Esophagus mucosa (tissue), 1 donor: ENCODE results near the gene CDH4. TPM values are rescaled to one million over a fixed set of nuclear protein-coding genes. Genes with fewer than 3 reads are reported as not detected.
A peak's percentile ranks its signal among the peaks of the same experiment; 100 is the strongest.

ENCODE experiments used
- ATAC-seq: fragments of 200-7000 bp; cut with Tn5 transposase; one replicate; pipeline ENCODE4 v1.9.1; 2020
- total RNA-seq: library from RNA; stranded (reverse); gene quantifications from one replicate; pipeline ENCODE4 v1.2.4, GENCODE V29; 2023
- donor health status: DM: yes; HTN: yes; CAD: no.

The CDH4 gene
- total RNA-seq, 1 donor from 2014 or later: not detected

DNA sequence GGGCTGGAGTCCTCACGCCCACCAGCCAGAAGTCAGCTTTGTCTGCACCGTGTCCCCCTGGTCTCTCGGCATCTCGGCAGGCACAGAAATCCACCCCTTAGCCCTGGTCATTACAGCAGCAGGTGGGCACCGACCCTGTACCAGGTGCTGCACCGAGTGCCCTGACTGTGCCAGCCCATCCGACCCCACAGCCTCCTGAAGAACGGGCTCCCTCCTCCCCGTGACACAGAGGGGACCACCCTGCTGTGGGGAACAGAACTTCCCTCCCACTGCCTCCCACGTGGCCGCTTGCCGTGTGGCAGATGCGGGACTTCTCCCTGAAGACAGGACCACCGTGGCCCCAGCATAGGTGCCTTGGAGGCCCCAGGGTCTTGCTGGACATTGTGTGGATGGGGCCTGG, 652.4 kb downstream of the CDH4 start:
- ATAC-seq: no peak

GRCh38 chr20:61905781-61906523, 653.9 kb downstream of the CDH4 start:
- ATAC-seq: no peak

DNA sequence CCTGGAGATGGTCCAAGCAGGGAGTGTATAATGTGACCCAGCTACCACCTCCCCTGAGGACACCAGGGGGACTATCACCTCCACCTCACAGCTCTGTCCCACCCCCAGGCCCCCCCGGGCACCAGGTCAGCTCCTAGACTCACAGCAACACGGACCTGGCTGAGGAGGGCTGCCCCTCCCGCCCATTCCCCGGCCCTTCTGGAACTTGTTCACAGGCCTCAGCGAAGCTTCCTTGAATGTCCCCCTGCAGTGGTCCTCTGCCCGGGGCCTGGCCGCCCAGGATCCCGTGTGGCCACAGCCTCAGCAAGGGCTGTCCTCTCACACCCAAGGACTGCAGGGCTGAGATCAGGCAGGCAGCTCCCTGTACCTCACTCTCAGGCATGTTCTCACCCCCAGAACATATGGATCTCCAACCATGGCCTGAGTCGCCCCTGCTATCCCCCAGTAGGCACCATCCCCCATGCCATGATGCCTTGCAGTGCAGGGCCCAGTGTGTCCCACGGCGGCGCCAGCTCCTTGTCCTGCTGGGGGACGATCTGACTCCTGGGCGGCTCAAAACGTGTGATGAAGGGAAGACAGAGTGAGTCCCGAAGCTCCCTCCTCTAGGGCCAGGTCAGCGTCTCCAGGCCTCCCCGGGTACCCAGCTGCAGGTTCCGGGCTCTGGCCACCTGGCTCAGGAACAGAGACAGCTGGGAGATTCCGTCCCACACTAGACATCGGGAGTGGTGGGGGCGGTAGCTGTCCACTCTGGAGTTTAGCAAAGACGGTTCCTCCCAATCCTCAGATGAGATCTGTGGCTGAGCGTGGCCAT, 655.2 kb downstream of the CDH4 start:
- no peak for ATAC-seq

DNA sequence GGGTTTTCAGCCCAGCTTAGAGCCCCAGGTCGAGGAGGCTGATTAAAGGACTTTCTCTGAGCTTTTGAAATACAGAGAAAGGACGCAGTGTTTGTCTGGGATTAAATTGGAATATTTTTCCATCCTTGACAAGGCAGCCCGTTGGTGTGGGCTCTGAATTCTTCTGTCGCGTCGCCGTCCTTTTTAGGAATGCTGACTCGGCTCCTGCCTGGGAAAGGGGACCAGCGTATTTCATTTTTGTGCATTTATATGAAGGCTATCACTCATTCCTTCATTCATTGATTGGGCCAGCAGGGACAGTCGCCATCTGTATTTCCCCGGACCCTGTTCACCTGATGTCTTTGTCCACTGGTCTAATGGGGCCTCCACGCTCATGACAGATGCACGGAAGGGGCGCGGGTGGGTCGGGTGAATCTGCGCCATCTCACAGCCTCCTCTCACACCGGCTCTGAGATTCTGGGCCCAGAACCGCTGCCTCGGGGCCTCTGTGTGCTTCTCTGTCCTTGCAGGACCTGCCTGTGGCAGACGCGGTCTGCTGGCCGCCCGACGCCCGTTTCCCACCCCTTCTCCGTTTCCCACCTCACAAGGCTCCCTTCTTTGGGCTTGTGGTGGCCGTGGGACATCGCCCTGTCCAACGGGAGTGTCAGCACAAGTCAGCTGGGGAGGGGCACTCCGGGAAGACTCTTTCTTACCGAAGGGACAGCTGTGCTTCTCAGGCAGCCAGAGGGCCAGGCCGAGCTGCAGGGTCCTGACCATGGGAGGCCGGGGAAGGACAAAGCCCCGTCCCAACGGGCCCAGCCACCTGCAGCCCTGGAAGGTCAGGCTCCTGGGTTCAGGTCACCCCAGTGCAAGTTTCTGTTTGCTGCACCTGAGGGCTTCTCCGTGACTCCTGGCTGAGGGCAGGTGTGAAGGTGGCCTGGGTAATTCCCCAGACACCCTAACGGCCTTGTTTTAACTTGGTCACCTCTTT, 656.3 kb downstream of the CDH4 start:
- no peak for ATAC-seq

DNA sequence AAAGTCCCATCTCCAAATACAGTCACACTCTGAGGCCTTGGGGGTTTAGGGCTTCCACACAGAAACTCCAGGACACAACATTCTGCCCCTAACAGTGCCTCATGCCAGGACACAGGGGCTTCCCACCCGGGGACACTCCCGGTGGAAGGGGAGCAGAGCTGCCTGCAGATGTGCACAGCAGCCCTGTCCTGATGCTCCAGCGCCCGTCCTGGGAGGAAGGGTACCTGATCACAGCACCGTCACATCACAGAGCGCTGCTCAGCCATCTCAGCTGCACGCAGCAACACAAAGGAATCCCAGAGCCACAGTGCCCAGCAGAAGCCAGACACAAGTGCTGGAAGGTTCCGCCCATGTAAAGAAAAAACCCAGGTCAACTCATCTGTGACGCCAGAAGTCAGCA, 657.0 kb downstream of the CDH4 start:
- no peak for ATAC-seq

DNA sequence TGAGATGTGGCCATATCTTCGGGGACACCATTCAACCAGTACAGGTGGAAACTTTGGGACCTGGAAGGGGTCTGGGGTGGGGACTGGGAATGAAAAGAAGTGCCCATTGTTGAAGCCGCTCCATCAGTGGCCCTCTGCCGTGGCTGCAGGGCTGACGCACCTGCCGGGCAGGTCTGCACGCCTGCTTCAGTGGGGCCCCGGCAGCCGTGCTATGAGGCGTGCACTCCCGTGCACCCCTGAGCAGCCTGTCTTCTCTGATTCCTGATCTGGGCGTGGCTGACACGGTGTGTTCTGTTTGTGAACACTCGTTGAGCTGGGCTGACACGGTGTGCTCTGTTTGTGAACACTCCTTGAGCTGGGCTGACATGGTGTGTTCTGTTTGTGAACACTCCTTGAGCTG, 657.8 kb downstream of the CDH4 start:
- ATAC-seq: peak; percentile 39

- no peak for ATAC-seq
Observed at GRCh38 chr20:61911824-61912223, 659.8 kb downstream of the CDH4 start.

DNA sequence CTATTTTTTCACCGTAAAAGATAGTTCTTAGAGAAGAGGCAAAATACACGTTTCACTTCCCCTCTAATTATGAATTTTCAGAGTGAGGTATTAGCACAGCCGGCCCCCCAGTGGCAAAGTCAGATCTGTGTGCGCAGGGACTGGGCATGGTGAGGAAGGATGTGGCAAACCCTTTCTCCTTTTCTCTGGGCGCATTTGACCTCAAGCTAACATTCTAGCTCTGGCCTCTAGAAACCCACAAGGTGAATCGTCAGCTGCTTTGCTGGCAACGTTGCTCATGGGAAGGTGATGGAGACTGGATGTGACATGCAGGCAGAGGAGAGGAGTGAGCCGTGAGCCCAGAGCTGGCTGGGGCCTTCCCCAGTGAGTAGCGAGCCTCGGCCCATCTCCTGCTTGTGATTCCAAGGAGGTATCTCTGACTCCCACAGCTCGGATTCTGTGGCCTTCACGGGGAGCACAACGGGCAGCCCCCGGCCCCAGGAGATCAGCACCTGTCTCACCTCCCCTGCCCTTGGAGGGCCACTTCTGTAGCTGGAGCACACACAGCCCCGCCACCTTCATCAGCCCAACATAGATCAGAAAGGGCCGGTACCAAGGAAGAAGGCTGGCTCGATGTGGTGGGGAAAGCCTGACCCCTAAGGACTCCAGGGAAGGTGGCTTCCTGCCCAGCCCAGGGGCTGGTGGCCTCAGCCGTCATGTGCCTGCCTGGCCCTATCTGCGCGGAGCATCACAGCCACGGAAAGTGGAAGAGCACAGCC, 660.8 kb downstream of the CDH4 start:
- no peak for ATAC-seq

DNA sequence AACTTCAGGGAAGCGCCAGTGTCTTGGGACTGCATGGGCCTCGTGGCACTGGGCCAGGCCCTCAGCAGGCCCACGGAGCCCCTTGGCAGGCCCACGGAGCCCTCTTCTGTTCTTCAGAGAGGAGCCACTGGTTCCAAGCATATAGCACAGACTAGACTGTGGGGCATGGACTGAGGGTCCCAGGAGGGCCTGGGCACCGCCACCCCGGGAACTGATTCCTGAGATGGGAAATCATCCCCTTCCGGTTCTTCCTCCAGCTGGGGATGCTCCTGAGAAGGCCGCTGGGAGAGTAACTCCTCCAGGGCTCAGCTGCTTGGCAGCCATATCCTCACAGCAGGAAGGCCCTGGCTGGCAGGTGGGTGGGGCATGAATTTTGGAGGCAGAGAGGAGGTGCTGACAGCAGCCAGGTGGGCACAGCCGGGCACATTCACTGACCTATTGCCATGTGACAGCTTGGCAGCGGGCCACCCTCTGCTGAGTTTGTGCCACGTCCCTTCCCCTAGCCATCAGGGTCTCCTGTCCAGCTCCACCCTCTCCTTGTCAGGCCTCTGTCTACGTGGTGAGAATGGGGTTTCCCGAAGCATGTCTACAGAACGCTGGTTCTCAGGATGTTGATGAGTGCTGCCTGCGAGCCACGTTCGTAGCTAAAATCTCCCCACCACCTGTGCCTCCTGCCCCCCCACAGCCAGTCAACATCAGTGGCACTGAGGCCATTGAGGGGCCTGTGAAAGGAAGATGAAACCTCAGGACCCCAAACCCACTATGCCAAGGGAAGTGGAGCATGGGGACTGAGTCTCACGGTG, 661.6 kb downstream of the CDH4 start:
- ATAC-seq: no peak

DNA sequence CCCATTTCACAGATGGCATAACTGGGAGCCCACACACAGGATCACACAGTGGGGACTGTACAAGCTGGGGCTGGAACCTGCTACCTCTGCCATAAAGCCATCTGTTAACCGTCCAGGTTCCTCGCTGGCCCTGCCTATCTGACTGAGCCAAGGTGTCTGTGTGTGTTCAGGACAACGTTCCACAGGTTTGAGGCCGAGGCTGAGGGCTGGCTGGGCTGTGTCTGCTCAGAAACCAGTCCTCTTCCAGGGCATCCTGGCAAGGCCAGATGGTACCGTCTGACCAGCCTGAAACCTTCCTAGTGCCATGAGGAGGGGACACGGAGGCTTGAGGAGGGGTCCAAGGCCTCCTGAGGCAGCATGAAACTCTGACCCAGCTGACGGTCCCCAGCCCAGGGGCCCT, 663.0 kb downstream of the CDH4 start:
- no peak for ATAC-seq

- no peak for ATAC-seq
Observed at GRCh38 chr20:61916318-61916891, 664.3 kb downstream of the CDH4 start.

DNA sequence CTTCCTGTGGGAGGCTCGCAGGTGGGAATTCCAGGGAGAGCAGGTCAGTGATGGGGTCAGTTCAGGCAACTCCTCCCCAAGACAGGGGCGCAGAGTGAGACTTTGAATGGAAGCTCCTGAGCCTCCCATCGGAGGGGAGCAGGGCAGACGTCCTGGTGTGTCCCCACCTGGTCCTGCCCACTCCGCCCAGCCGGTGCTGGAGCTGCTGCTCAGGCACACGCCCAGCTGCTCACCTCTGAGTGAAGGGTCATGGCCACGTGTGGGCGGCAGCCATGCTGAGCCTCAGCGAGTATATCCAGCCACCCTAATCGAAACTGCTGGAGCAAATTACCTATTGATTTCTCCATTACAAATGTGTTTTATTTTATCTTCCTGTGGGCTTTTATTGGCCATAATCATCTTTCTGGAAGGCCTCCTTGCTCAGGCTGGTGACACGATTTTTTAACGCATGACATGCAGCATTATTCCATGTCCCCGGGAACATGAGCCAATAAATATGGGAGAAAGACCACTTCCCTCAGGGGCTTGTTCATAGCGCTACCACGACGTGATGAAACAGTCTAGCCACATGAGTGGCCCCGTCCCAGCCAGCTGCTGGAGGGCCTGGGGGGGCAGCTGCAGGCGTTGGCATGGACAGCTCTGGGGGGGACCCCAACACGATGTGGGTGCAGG, 665.5 kb downstream of the CDH4 start:
- no peak for ATAC-seq

DNA sequence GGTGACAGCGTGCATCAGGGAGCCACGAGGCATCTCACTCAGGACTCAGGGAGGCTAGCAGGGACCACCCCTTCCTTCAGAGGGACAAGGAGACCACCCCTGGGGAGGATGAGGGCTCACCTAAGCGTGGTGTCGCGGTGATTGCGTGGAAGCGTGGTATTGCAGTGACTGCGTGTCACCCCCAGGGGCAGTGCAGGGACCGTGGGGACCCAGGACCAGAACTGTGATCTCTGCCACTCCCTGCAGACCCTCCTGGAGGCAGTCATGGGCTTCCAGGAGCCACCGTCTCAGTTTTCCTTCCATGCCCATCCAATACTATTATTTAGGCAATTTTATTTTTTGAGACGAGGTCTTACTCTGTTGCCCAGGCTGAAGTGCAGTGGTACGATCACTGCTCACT, 666.5 kb downstream of the CDH4 start:
- ATAC-seq: no peak

DNA sequence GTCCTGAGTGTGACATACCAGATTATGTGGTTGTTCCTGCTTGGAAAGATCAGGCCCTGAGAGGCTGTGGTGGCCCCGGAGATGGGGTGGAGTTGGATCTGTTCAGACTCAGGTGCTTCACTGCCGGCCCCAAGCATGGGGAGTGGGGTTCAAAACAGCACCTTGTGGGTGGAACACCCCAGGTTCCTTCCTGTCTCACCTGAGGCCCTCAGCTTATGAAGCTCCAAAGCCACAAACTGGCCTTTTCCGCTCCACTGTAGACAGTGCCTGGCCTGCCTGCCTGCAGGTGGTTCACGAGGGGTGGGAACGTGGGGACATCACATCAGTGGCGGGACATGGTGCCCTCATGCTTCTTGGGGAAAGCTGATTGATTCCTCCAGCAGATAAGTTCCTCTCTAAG, 667.2 kb downstream of the CDH4 start:
- no peak for ATAC-seq

DNA sequence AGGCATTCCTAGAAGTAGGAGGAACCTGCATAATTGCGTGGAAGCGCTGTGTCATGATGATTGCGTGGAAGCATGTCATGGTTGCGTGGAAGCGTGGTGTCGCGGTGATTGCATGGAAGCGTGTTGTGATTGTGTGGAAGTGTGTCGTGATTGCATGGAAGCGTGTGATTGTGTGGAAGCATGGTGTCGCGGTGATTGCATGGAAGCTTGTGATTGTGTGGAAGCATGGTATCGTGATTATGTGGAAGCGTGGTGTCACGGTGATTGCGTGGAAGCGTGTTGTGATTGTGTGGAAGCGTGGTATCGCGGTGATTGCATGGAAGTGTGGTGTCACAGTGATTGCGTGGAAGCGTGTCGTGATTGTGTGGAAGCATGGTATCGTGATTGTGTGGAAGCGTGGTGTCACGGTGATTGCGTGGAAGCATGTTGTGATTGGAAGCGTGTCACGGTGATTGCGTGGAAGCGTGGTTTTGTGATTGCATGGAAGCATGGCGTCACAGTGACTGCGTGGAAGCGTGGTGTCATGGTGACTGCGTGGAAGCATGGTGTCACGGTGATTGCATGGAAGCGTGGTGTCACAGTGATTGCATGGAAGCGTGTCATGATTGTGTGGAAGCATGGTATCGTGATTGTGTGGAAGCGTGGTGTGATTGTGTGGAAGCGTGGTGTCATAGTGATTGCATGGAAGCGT, 667.8 kb downstream of the CDH4 start:
- ATAC-seq: no peak

DNA sequence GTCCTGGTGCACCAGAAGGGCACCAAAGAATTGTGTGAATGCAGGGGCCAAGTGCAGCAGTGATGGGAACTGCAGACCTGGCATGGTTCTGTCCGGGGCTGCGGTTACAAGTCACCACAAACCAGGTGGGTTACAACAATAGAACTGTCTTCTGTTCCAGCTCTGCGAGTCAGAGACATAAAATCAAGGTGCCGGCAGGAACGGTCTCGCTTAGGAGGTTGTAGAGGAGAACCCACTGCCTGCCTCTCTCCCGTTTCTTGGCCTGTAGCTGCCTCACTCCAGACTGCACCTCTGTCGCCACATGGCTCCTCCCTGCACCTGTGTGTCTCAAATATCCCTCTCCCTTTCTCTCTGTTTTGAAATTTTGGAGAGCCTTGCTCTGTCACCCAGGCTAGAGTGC, 670.4 kb downstream of the CDH4 start:
- no peak for ATAC-seq

- ATAC-seq: no peak
Observed at GRCh38 chr20:61922936-61923335, 670.9 kb downstream of the CDH4 start.

DNA sequence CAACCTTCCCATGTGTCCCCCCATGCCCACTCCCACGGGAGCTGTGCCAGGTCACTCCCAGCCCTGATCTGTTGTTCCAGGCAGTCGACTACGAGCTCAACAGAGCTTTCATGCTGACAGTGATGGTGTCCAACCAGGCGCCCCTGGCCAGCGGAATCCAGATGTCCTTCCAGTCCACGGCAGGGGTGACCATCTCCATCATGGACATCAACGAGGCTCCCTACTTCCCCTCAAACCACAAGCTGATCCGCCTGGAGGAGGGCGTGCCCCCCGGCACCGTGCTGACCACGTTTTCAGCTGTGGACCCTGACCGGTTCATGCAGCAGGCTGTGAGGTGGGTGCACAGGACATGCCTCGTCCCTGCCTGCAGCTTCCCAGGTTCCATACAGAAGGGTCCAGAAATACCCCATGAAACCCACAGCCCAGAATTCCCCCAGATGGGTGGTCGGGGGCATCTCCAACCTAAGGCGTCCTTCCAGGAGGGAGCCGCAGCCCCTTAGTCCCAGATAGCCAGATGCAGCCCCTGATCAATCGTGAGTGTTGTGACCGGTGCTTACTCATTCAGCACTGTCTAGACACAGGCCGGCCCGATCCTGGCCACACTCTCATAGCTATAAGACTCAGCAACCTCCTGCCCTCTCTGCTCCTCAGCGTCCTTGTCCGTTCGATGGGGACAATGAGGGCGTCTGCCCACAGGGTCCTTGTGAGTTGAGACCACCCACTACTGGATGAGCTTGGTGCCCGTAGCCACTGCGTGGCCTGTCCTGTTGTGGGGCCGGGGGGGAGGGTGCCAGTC, 671.5 kb downstream of the CDH4 start:
- no peak for ATAC-seq
